H9 (cell line): ENCODE results near the gene GALC. TPM values are rescaled to one million over a fixed set of nuclear protein-coding genes. Genes with fewer than 3 reads are reported as not detected.

Experiments
- DNase-seq: peaks from one replicate; pipeline ENCODE4 v3.0.0-alpha.2; 2017
- H2AFZ ChIP-seq: one replicate; pipeline ENCODE4 v1.6.1; 2013; ENCODE audit warnings: mild to moderate bottlenecking, low read length, control low read depth, moderate library complexity
- H2AK5ac ChIP-seq: 2 replicates; pipeline ENCODE4 v1.6.1; 2013; ENCODE audit warnings: low read length, control low read depth, mixed read lengths; ENCODE audit not compliant: insufficient read length
- H2BK120ac ChIP-seq: one replicate; pipeline ENCODE4 v1.6.1; 2013; ENCODE audit warnings: low read depth, mild to moderate bottlenecking, low read length, control low read depth, inconsistent platforms; ENCODE audit not compliant: poor library complexity, severe bottlenecking
- H2BK12ac ChIP-seq: 2 replicates; pipeline ENCODE4 v1.6.1; 2013; ENCODE audit warnings: low read length, control low read depth, mixed read lengths, low read depth; ENCODE audit not compliant: insufficient read length
- H2BK15ac ChIP-seq: 2 replicates; pipeline ENCODE4 v1.6.1; 2013; ENCODE audit warnings: low read depth, low read length, control low read depth
- H2BK20ac ChIP-seq: one replicate; pipeline ENCODE4 v1.6.1; 2013; ENCODE audit warnings: low read depth, mild to moderate bottlenecking, low read length, control low read depth, inconsistent platforms; ENCODE audit not compliant: poor library complexity, severe bottlenecking
- H2BK5ac ChIP-seq: 2 replicates; pipeline ENCODE4 v1.6.1; 2013; ENCODE audit warnings: low read length, control low read depth, mixed read lengths; ENCODE audit not compliant: insufficient read length
- H3K14ac ChIP-seq: 2 replicates; pipeline ENCODE4 v1.6.1; 2013; ENCODE audit warnings: low read length, control low read depth; ENCODE audit not compliant: insufficient read depth
- H3K18ac ChIP-seq: 2 replicates; pipeline ENCODE4 v1.6.1; 2013; ENCODE audit warnings: low read depth, mild to moderate bottlenecking, mixed read lengths, low read length, control low read depth; ENCODE audit not compliant: insufficient read length
- H3K23ac ChIP-seq: 2 replicates; pipeline ENCODE4 v1.6.1; 2013; ENCODE audit warnings: low read length, control low read depth, mixed read lengths, low read depth; ENCODE audit not compliant: insufficient read length
- H3K23me2 ChIP-seq: 2 replicates; pipeline ENCODE4 v1.6.1; 2013; ENCODE audit warnings: low read depth, mild to moderate bottlenecking, mixed read lengths, low read length, control low read depth; ENCODE audit not compliant: insufficient read length, poor library complexity, severe bottlenecking
- H3K27ac ChIP-seq: 2 replicates; pipeline ENCODE4 v1.5.1; 2013; ENCODE audit warnings: low read length, control low read depth, mixed read lengths, low read depth; ENCODE audit not compliant: insufficient read length
- H3K27me3 ChIP-seq: 2 replicates; pipeline ENCODE4 v1.6.1; 2013; ENCODE audit warnings: low read length, control low read depth, inconsistent platforms; ENCODE audit not compliant: insufficient read depth
- H3K4ac ChIP-seq: 2 replicates; pipeline ENCODE4 v1.6.1; 2013; ENCODE audit warnings: low read depth, mild to moderate bottlenecking, control low read depth, inconsistent platforms, low read length, moderate library complexity
- H3K4me1 ChIP-seq: 2 replicates; pipeline ENCODE4 v1.6.1; 2013; ENCODE audit warnings: low read length, control low read depth, inconsistent platforms; ENCODE audit not compliant: insufficient read depth
- H3K4me2 ChIP-seq: 2 replicates; pipeline ENCODE4 v1.6.1; 2013; ENCODE audit warnings: low read length, control low read depth, mixed read lengths; ENCODE audit not compliant: insufficient read length, insufficient read depth
- H3K56ac ChIP-seq: 2 replicates; pipeline ENCODE4 v1.6.1; 2013; ENCODE audit warnings: low read depth, mild to moderate bottlenecking, mixed read lengths, low read length, control low read depth; ENCODE audit not compliant: insufficient read length
- H3K79me1 ChIP-seq: 2 replicates; pipeline ENCODE4 v1.6.1; 2013; ENCODE audit warnings: low read depth, mild to moderate bottlenecking, moderate library complexity, low read length, control low read depth, inconsistent platforms; ENCODE audit not compliant: insufficient read depth, poor library complexity, severe bottlenecking
- H3K79me2 ChIP-seq: 2 replicates; pipeline ENCODE4 v1.6.1; 2013; ENCODE audit warnings: low read length, control low read depth, inconsistent platforms; ENCODE audit not compliant: insufficient read depth
- H3K9ac ChIP-seq: 2 replicates; pipeline ENCODE4 v1.6.1; 2013; ENCODE audit warnings: low read length, control low read depth, mixed read lengths; ENCODE audit not compliant: insufficient read length; ENCODE audit errors: extremely low read depth
- H3K9me3 ChIP-seq: one replicate; pipeline ENCODE4 v1.6.1; 2013; ENCODE audit warnings: low read depth, low read length, inconsistent platforms; ENCODE audit not compliant: control insufficient read depth
- H3T11ph ChIP-seq: one replicate; pipeline ENCODE4 v1.6.1; 2013; ENCODE audit warnings: mild to moderate bottlenecking, low read length, control low read depth, inconsistent platforms
- H4K20me1 ChIP-seq: one replicate; pipeline ENCODE4 v1.6.1; 2013; ENCODE audit not compliant: control insufficient read depth, insufficient read length, insufficient read depth
- H4K5ac ChIP-seq: 2 replicates; pipeline ENCODE4 v1.6.1; 2013; ENCODE audit warnings: low read depth, mild to moderate bottlenecking, mixed read lengths, low read length, control low read depth; ENCODE audit not compliant: insufficient read length
- H4K8ac ChIP-seq: replicated peaks from 2 replicates; pipeline ENCODE4 v1.6.1; 2013; ENCODE audit warnings: low read length, control low read depth, mixed read lengths, low read depth; ENCODE audit not compliant: insufficient read length
- H4K91ac ChIP-seq: 2 replicates; pipeline ENCODE4 v1.6.1; 2013; ENCODE audit warnings: low read depth, mild to moderate bottlenecking, moderate library complexity, mixed read lengths, low read length, control low read depth; ENCODE audit not compliant: insufficient read length
- H3K27ac Mint-ChIP-seq, 3 experiments: 2 replicates in 2 of 3; 3 replicates in 1 of 3; pipeline ENCODE4 v1.8.0; 2020 to 2021; ENCODE audit warnings: mixed read lengths in 3 of 3, mild to moderate bottlenecking in 1 of 3, moderate library complexity in 1 of 3
- H3K27me3 Mint-ChIP-seq: 2 replicates; pipeline ENCODE4 v1.8.0; 2021; ENCODE audit warnings: low read depth, mild to moderate bottlenecking, moderate library complexity, mixed read lengths
- H3K36me3 Mint-ChIP-seq, 3 experiments: 2 replicates in 2 of 3; 3 replicates in 1 of 3; pipeline ENCODE4 v1.8.0; 2020 to 2021; ENCODE audit warnings: low read depth in 3 of 3, mixed read lengths in 3 of 3; ENCODE audit not compliant: insufficient read depth in 1 of 3
- H3K4me1 Mint-ChIP-seq, 2 experiments: 2 replicates each; pipeline ENCODE4 v1.8.0; 2020; ENCODE audit warnings: mixed read lengths in 2 of 2
- H3K4me3 Mint-ChIP-seq, 2 experiments: 2 replicates in 1 of 2; 3 replicates in 1 of 2; pipeline ENCODE4 v1.8.0; 2020 to 2021; ENCODE audit warnings: mild to moderate bottlenecking in 2 of 2, mixed read lengths in 2 of 2, moderate library complexity in 1 of 2
- H3K9me3 Mint-ChIP-seq, 2 experiments: 2 replicates in 1 of 2; 3 replicates in 1 of 2; pipeline ENCODE4 v1.8.0; 2020; ENCODE audit warnings: mild to moderate bottlenecking in 2 of 2, mixed read lengths in 2 of 2, moderate library complexity in 1 of 2
- CTCF ChIP-seq: fragments of 200-600 bp; sonication (generic); conservative IDR thresholded peaks from 3 replicates; pipeline ENCODE4 v1.8.0; 2021; ENCODE audit warnings: antibody characterized with exemption, mild to moderate bottlenecking
- WGBS: extraction: QIAGEN DNeasy Blood & Tissue Kit; methylation state at CpG from one replicate; pipeline ENCODE4 v1.1.7; 2013; ENCODE audit warnings: missing lambda C conversion rate, low lambda C conversion rate, mixed read lengths; ENCODE audit not compliant: insufficient read length; ENCODE audit errors: extremely low coverage; 5-methylcytosine and 5-hydroxymethylcytosine counted together
- total RNA-seq: library from RNA; stranded (reverse); gene quantifications from 2 replicates; pipeline ENCODE4 v1.2.1, GENCODE V29; 2021

Gene GALC
- total RNA-seq, 1 experiment from 2014 or later: 12.4 TPM

GRCh38 chr14:88016768-88017167 is 23.8 kb upstream of the GALC start:
- Histone ChIP-seq H2BK5ac (no peak overlapping the region), H3K23me2 (no peaks in the 10 kb centered on the region)
- TF ChIP-seq CTCF: no peak

More at GRCh38 chr14:88016768-88017167, 23.8 kb upstream of the GALC start:
- Histone ChIP-seq H3K23ac (no peak overlapping the region), H4K20me1 (no peaks in the 10 kb centered on the region), H4K8ac (no peak overlapping the region), H3K27me3 (no peaks in the 10 kb centered on the region), H3K9ac (no peak overlapping the region), H3K9me3 (no peaks in the 10 kb centered on the region), H4K91ac (no peak overlapping the region), H2BK15ac (no peak overlapping the region), H2BK12ac (no peak overlapping the region), H2AFZ (no peak overlapping the region), H3K79me1 (no peaks in the 10 kb centered on the region), H2AK5ac (no peak overlapping the region), H3K27ac (no peak overlapping the region), H2BK120ac (no peak overlapping the region), H3K14ac (no peak overlapping the region), H3K4me2 (no peak overlapping the region), H3K56ac (no peak overlapping the region), H3T11ph (no peak overlapping the region), H3K4ac (no peak overlapping the region), H3K79me2 (no peaks in the 10 kb centered on the region), H3K4me1 (0 out of 2 replicates have a peak, but pooled peaks cover 5% of the 10 kb centered on the region), H4K5ac (no peak overlapping the region), H2BK20ac (no peak overlapping the region), H3K18ac (no peak overlapping the region)
- H3K27ac Mint-ChIP-seq: no peak overlapping the region; a peak in 1 of 7 replicates
- DNase-seq: no peak
- H3K4me3 Mint-ChIP-seq: no peak overlapping the region
- no peaks in the 10 kb centered on the region; the same call in 1 of the 2 replicates for H3K27me3 Mint-ChIP-seq
- peaks cover 0 to 3% of the 10 kb centered on the region in 2 experiments; a peak in 2 of 5 replicates for H3K9me3 Mint-ChIP-seq
- H3K36me3 Mint-ChIP-seq: 0 out of 7 replicates have a peak, but pooled peaks cover 0 to 4% (median 0%) of the 10 kb centered on the region in 3 experiments
- WGBS: no CpG with 5 or more reads among the region's 2 CpGs
- peaks cover 3% of the 10 kb centered on the region in 2 experiments; a peak in 1 of 4 replicates for H3K4me1 Mint-ChIP-seq
